GM13976 (cell line): ENCODE data around the gene NOTCH4.

Source experiments
- DNase-seq: peaks from one replicate; pipeline ENCODE4 v3.0.0; 2012; ENCODE audit warnings: low spot score
- CTCF ChIP-seq: IDR thresholded peaks from 2 replicates; pipeline ENCODE4 v1.5.1; 2012; ENCODE audit warnings: borderline replicate concordance, mild to moderate bottlenecking; ENCODE audit not compliant: insufficient read depth; ENCODE audit errors: extremely low read depth, missing control alignments, control extremely low read depth
- in situ Hi-C: fragments of 300-500 bp; cut with MboI; formaldehyde crosslinking; loops from one replicate; pipeline ENCODE4 v1.12.0; 2022; ENCODE audit warnings: low sequenced_read_pairs, mixed read lengths, inconsistent platforms; ENCODE audit not compliant: unreplicated experiment

Gene NOTCH4

GRCh38 chr6:32152769-32153563 lies 70.9 kb downstream of the NOTCH4 start:
- DNase-seq, result no peak
- TF ChIP-seq CTCF, result no peak
- in situ Hi-C loops, result no loop called here

GRCh38 chr6:32151863-32152768 lies 71.8 kb downstream of the NOTCH4 start, which contains the start of gene PRRT1:
Gene PRRT1 (minus strand): TSS chr6:32151939. CDS start chr6:32151827, 112 bp downstream.
- no peak for DNase-seq
- no peak for TF ChIP-seq CTCF
- in situ Hi-C loops, result no loop called here

GRCh38 chr6:32151181-32151862 lies 72.5 kb downstream of the NOTCH4 start:
- in situ Hi-C loops, result no loop called here
- no peak for TF ChIP-seq CTCF
- no peak for DNase-seq

GRCh38 chr6:32149932-32150870 lies 73.7 kb downstream of the NOTCH4 start:
- DNase-seq, result peak; percentile 18
- in situ Hi-C loops, result no loop called here
- TF ChIP-seq CTCF, result no peak

- no peak for TF ChIP-seq CTCF
- in situ Hi-C loops, result no loop called here
- DNase-seq, result no peak
Measured at GRCh38 chr6:32149092-32149755, 74.6 kb downstream of the NOTCH4 start.
